Esophagus mucosa (tissue), 1 donor: ENCODE results near the gene TCF25. TPM values are rescaled to one million over a fixed set of nuclear protein-coding genes. Genes with fewer than 3 reads are reported as not detected.

Experiments
- ATAC-seq: fragments of 200-7000 bp; cut with Tn5 transposase; one replicate; pipeline ENCODE4 v1.9.1; 2020
- total RNA-seq: library from RNA; stranded (reverse); gene quantifications from one replicate; pipeline ENCODE4 v1.2.4, GENCODE V29; 2023
- donor health status: DM: yes; HTN: yes; CAD: no.

TCF25 gene
- total RNA-seq, 1 donor from 2014 or later, result 99.2 TPM

- peak; percentile 81 for ATAC-seq
Measured at GRCh38 chr16:89880477-89881367, 7.3 kb downstream of the TCF25 start.

GRCh38 chr16:89881368-89881730, 8.0 kb downstream of the TCF25 start:
- ATAC-seq, result no peak

- no peak for ATAC-seq
Measured at GRCh38 chr16:89883346-89884040, 10.1 kb downstream of the TCF25 start.

GRCh38 chr16:89884041-89884421, 10.6 kb downstream of the TCF25 start:
- ATAC-seq, result peak; percentile 31

GRCh38 chr16:89887243-89887642, 13.9 kb downstream of the TCF25 start:
- no peak for ATAC-seq

GRCh38 chr16:89890200-89890599, 16.8 kb downstream of the TCF25 start:
- ATAC-seq, result no peak

GRCh38 chr16:89890886-89891657, 17.7 kb downstream of the TCF25 start:
- no peak for ATAC-seq

GRCh38 chr16:89892055-89892630, 18.8 kb downstream of the TCF25 start:
- ATAC-seq, result no peak

- ATAC-seq, result no peak
Measured at GRCh38 chr16:89892635-89893034, 19.2 kb downstream of the TCF25 start.

GRCh38 chr16:89893642-89894548, 20.5 kb downstream of the TCF25 start:
- no peak for ATAC-seq

GRCh38 chr16:89895482-89896250, 22.3 kb downstream of the TCF25 start:
- ATAC-seq, result no peak

GRCh38 chr16:89897204-89897603, 23.8 kb downstream of the TCF25 start:
- ATAC-seq, result no peak

- ATAC-seq, result peak; percentile 85
Measured at GRCh38 chr16:89898201-89898967, 25.0 kb downstream of the TCF25 start.

- no peak for ATAC-seq
Measured at GRCh38 chr16:89899879-89900481, 26.6 kb downstream of the TCF25 start.

- ATAC-seq, result no peak
Measured at GRCh38 chr16:89900885-89901284, 27.5 kb downstream of the TCF25 start.

GRCh38 chr16:89902980-89903379, 29.6 kb downstream of the TCF25 start:
- no peak for ATAC-seq

- ATAC-seq, result no peak
Measured at GRCh38 chr16:89903908-89904515, 30.6 kb downstream of the TCF25 start.

- peak; percentile 88 for ATAC-seq
Measured at GRCh38 chr16:89904606-89905510, 31.5 kb downstream of the TCF25 start.
